HCT116 (cell line): ENCODE measurements around the gene MPZL2. TPM values are rescaled to one million over a fixed set of nuclear protein-coding genes. Genes with fewer than 3 reads are reported as not detected.

Experiments used
- ATAC-seq: fragments of 200-7000 bp; cut with Tn5 transposase; 2 replicates; pipeline ENCODE4 v1.9.1; 2020; ENCODE audit warnings: mild to moderate bottlenecking, moderate library complexity
- BruUV-seq: library from RNA; stranded (reverse); fragments of 400-500 nt; replicated peaks from 2 replicates; lab custom pipeline; 2021; lab: Mats Ljungman, UMichigan
- CTCF ChIA-PET: fragments of 300-600 bp; sonication (Branson Sonifier 250); formaldehyde crosslinking; loops from one replicate; lab custom pipeline; 2021; ENCODE audit warnings: antibody characterized with exemption; lab: Charles Lee
- POLR2A ChIA-PET: fragments of 300-600, 350-600 bp; sonication (Branson Sonifier 250); formaldehyde crosslinking; loops from one replicate; lab custom pipeline; 2021; ENCODE audit warnings: antibody characterized with exemption; lab: Charles Lee
- RAD21 ChIA-PET, 2 experiments: fragments of 300-600 bp; sonication (Branson Sonifier 250); formaldehyde crosslinking; loops; one replicate each; lab custom pipeline; 2023; ENCODE audit warnings: low total read pairs in 2 of 2; ENCODE audit not compliant: uncharacterized antibody in 2 of 2, unreplicated experiment in 2 of 2, low non-redundant PET in 1 of 2; lab: Charles Lee
- DNase-seq: peaks from one replicate; pipeline ENCODE4 v3.0.0-alpha.2; 2010; ENCODE audit warnings: low read depth, low spot score
- H2AFZ ChIP-seq: fragments of 200-600 bp; shearing (Covaris generic), sonication (generic); 2 replicates; pipeline ENCODE4 v1.6.1; 2017; ENCODE audit warnings: low read depth, mixed run types, mixed read lengths, antibody characterized with exemption, low read length; ENCODE audit not compliant: poor library complexity, severe bottlenecking
- H3K27ac ChIP-seq: 2 replicates; pipeline ENCODE4 v1.5.1; 2012; ENCODE audit warnings: low read depth, low read length
- H3K27me3 ChIP-seq: fragments of 200-600 bp; sonication (generic); 2 replicates; pipeline ENCODE4 v1.6.1; 2016; ENCODE audit warnings: mixed run types, low read length, mixed read lengths; ENCODE audit not compliant: insufficient read depth
- H3K36me3 ChIP-seq, 2 experiments: fragments of 200-500 bp in 1 of 2; fragments of 200-600 bp in 1 of 2; sonication (Bioruptor generic) in 1 of 2; sonication (generic) in 1 of 2; 2 replicates each; pipeline versions ENCODE4 v1.5.1 to v1.6.1; 2014 to 2016; ENCODE audit warnings: low read length in 2 of 2, inconsistent platforms in 1 of 2, mixed read lengths in 1 of 2, mixed run types in 1 of 2; ENCODE audit not compliant: insufficient read depth in 2 of 2, control insufficient read depth in 1 of 2
- H3K4me1 ChIP-seq, 2 experiments: fragments of 200-600 bp in 1 of 2; sonication (generic) in 1 of 2; 2 replicates each; pipeline versions ENCODE4 v1.5.1 to v1.6.1; 2012 to 2017; ENCODE audit warnings: low read length in 2 of 2, inconsistent platforms in 1 of 2, mild to moderate bottlenecking in 1 of 2, mixed read lengths in 1 of 2, mixed run types in 1 of 2, moderate library complexity in 1 of 2; ENCODE audit not compliant: insufficient read depth in 2 of 2, control insufficient read depth in 1 of 2
- H3K4me2 ChIP-seq: fragments of 200-600 bp; sonication (generic); 2 replicates; pipeline ENCODE4 v1.6.1; 2017; ENCODE audit warnings: mixed run types, low read length, mixed read lengths
- H3K4me3 ChIP-seq, 2 experiments: fragments of 200-600 bp in 1 of 2; sonication (generic) in 1 of 2; replicated peaks in 1 of 2; 2 replicates each; pipeline ENCODE4 v1.5.1; 2011 to 2016; ENCODE audit warnings: low read length in 2 of 2, control low read depth in 1 of 2, low read depth in 1 of 2, mild to moderate bottlenecking in 1 of 2, mixed read lengths in 1 of 2, mixed run types in 1 of 2
- H3K79me2 ChIP-seq: fragments of 200-600 bp; sonication (generic); 2 replicates; pipeline ENCODE4 v1.6.1; 2017; ENCODE audit warnings: mild to moderate bottlenecking, mixed run types, low read length, moderate library complexity, mixed read lengths; ENCODE audit not compliant: insufficient read depth
- H3K9ac ChIP-seq: fragments of 200-600 bp; sonication (generic); 2 replicates; pipeline ENCODE4 v1.6.1; 2016; ENCODE audit warnings: low read length, mixed read lengths
- H3K9me2 ChIP-seq: fragments of 200-600 bp; sonication (generic), shearing (Covaris generic); 2 replicates; pipeline ENCODE4 v1.6.1; 2017; ENCODE audit warnings: mixed run types, mild to moderate bottlenecking, moderate library complexity; ENCODE audit not compliant: insufficient read depth
- H3K9me3 ChIP-seq, 2 experiments: fragments of 200-500 bp in 1 of 2; fragments of 200-600 bp in 1 of 2; sonication (Bioruptor generic) in 1 of 2; sonication (generic) in 1 of 2; 2 replicates each; pipeline ENCODE4 v1.6.1; 2014 to 2017; ENCODE audit warnings: low read length in 2 of 2, mixed read lengths in 2 of 2, inconsistent platforms in 1 of 2, low read depth in 1 of 2, mild to moderate bottlenecking in 1 of 2, mixed run types in 1 of 2, moderate library complexity in 1 of 2; ENCODE audit not compliant: control insufficient read depth in 1 of 2, insufficient read depth in 1 of 2
- H4K20me1 ChIP-seq: fragments of 200-600 bp; sonication (generic), shearing (Covaris generic); 2 replicates; pipeline ENCODE4 v1.6.1; 2017; ENCODE audit warnings: mixed run types, mild to moderate bottlenecking, moderate library complexity; ENCODE audit not compliant: insufficient read depth
- CBX3 ChIP-seq: IDR thresholded peaks from 2 replicates; pipeline ENCODE4 v1.6.1; 2012; ENCODE audit warnings: low read depth
- CEBPB ChIP-seq: IDR thresholded peaks from 2 replicates; pipeline ENCODE4 v1.6.1; 2012; ENCODE audit warnings: low read depth
- EGR1 ChIP-seq: IDR thresholded peaks from 2 replicates; pipeline ENCODE4 v1.6.1; 2012; ENCODE audit warnings: low read depth
- ELF1 ChIP-seq: IDR thresholded peaks from 2 replicates; pipeline ENCODE4 v1.6.1; 2012; ENCODE audit warnings: low read depth, borderline replicate concordance
- EZH2 ChIP-seq: fragments of 200-600 bp; sonication (generic); IDR thresholded peaks from 2 replicates; pipeline ENCODE4 v1.6.1; 2017; ENCODE audit warnings: antibody characterized with exemption, mixed run types
- EZH2phosphoT487 ChIP-seq: fragments of 200-600 bp; IDR thresholded peaks from 2 replicates; pipeline ENCODE4 v1.6.1; 2018; ENCODE audit warnings: antibody characterized with exemption, borderline replicate concordance
- FOSL1 ChIP-seq: IDR thresholded peaks from 2 replicates; pipeline ENCODE4 v1.6.1; 2012; ENCODE audit warnings: low read depth
- JUND ChIP-seq: IDR thresholded peaks from 2 replicates; pipeline ENCODE4 v1.6.1; 2012
- POLR2A ChIP-seq: IDR thresholded peaks from 2 replicates; pipeline ENCODE4 v1.7.0; 2011; ENCODE audit warnings: borderline replicate concordance; ENCODE audit not compliant: insufficient read depth, insufficient read length; ENCODE audit errors: extremely low read depth
- POLR2AphosphoS5 ChIP-seq: IDR thresholded peaks from 2 replicates; pipeline ENCODE4 v1.6.1; 2011; ENCODE audit warnings: mild to moderate bottlenecking, low read depth, low read length, moderate library complexity
- RAD21 ChIP-seq: IDR thresholded peaks from 2 replicates; pipeline ENCODE4 v1.6.1; 2012; ENCODE audit warnings: low read depth, mild to moderate bottlenecking
- SIN3A ChIP-seq: IDR thresholded peaks from 2 replicates; pipeline ENCODE4 v1.6.1; 2012; ENCODE audit warnings: low read depth
- SP1 ChIP-seq: IDR thresholded peaks from 2 replicates; pipeline ENCODE4 v1.6.1; 2012; ENCODE audit warnings: low read depth
- SRF ChIP-seq: IDR thresholded peaks from 2 replicates; pipeline ENCODE4 v1.6.1; 2012; ENCODE audit warnings: low read depth
- TCF7L2 ChIP-seq: IDR thresholded peaks from 2 replicates; pipeline ENCODE4 v1.7.0; 2011; ENCODE audit warnings: borderline replicate concordance, inconsistent platforms; ENCODE audit not compliant: insufficient read depth, insufficient read length; ENCODE audit errors: extremely low read depth
- ZBTB33 ChIP-seq: IDR thresholded peaks from 2 replicates; pipeline ENCODE4 v1.6.1; 2011; ENCODE audit warnings: mild to moderate bottlenecking, low read length, moderate library complexity; ENCODE audit not compliant: insufficient replicate concordance; ENCODE audit errors: extremely low read depth
- ZNF274 ChIP-seq: fragments of 200-500 bp; sonication (Bioruptor generic); IDR thresholded peaks from 2 replicates; pipeline ENCODE4 v1.6.1; 2014; ENCODE audit warnings: mild to moderate bottlenecking, low read depth, low read length, inconsistent platforms
- intact Hi-C: fragments of 100-400 bp; cut with micrococcal nuclease; formaldehyde crosslinking; loops from 2 replicates; pipeline ENCODE4 v1.10.0; 2022
- total RNA-seq: library from RNA; stranded (reverse); gene quantifications from one replicate; pipeline ENCODE4 v1.2.1, GENCODE V29; 2021; ENCODE audit not compliant: unreplicated experiment
- TF ChIP-seq, protein P1 (sequence below): IDR thresholded peaks from 2 replicates; pipeline ENCODE4 v1.6.1; 2012
- TF ChIP-seq, protein P2 (sequence below), 3 experiments: fragments of 200-600 bp in 1 of 3; sonication (generic) in 1 of 3; IDR thresholded peaks in 2 of 3; conservative IDR thresholded peaks in 1 of 3; 2 replicates each; pipeline ENCODE4 v1.5.1; 2012 to 2017; ENCODE audit warnings: low read depth in 2 of 3, low read length in 2 of 3, antibody characterized with exemption in 1 of 3, borderline replicate concordance in 1 of 3, control low read depth in 1 of 3, mild to moderate bottlenecking in 1 of 3, mixed read lengths in 1 of 3, mixed run types in 1 of 3, moderate library complexity in 1 of 3; ENCODE audit not compliant: insufficient read depth in 1 of 3

Gene MPZL2
- total RNA-seq, 1 experiment from 2014 or later: 16.8 TPM

DNA sequence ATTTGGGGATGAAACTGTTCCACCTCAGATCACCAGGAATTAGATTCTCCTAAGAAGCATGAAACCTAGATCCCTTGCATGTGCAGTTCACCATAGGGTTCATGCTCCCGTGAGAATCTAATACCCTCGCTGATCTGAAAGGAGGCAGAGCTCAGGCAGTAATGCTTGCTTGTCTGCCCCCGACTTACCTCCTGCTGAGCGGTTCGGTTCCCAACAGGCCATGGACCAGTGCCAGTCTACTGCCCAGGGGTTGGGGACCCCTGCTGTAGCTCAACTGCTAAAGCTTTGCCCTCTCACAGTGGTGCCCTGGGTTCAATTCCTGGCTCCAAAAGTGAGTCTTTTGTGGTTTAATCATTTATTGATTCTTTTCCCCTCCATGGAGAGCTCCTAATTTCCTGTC is 42.7 kb downstream of the MPZL2 start:
- no peak overlapping the region for H3K4me2 ChIP-seq
- RAD21 ChIA-PET: no interaction called here
- H3K4me3 ChIP-seq: no peak overlapping the region
- CTCF ChIA-PET: no interaction called here
- H3K4me1 ChIP-seq: no peaks in the 10 kb centered on the region
- H3K9me2 ChIP-seq: no peaks in the 10 kb centered on the region
- ATAC-seq (no peak), DNase-seq (no peak)
- no peaks in the 10 kb centered on the region; the same call in 1 of the 2 replicates for H3K27me3 ChIP-seq
- H3K9ac ChIP-seq: no peak overlapping the region
- no peak overlapping the region for H2AFZ ChIP-seq
- H4K20me1 ChIP-seq: no peaks in the 10 kb centered on the region
- H3K9me3 ChIP-seq: no peaks in the 10 kb centered on the region
- no peak overlapping the region for H3K27ac ChIP-seq
- H3K36me3 ChIP-seq: no peaks in the 10 kb centered on the region
- no TSS peak for BruUV-seq
- intact Hi-C loops: no loop called here
- POLR2A ChIA-PET: no interaction called here
- no peak for TF ChIP-seq SRF
- TF ChIP-seq JUND: no peak
- TF ChIP-seq FOSL1: no peak
- no peak for TF ChIP-seq CBX3
- TF ChIP-seq POLR2AphosphoS5: no peak
- TF ChIP-seq EGR1: no peak
- no peak for TF ChIP-seq CEBPB
- TF ChIP-seq SP1: no peak
- TF ChIP-seq EZH2phosphoT487: no peak
- no peak for TF ChIP-seq SIN3A
- no peak for TF ChIP-seq ZBTB33
- no peak for TF ChIP-seq ELF1
- TF ChIP-seq RAD21: no peak
- TF ChIP-seq, protein P1, sequence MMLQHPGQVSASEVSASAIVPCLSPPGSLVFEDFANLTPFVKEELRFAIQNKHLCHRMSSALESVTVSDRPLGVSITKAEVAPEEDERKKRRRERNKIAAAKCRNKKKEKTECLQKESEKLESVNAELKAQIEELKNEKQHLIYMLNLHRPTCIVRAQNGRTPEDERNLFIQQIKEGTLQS: no peak
- TF ChIP-seq EZH2: no peak
- no peak for TF ChIP-seq TCF7L2
- no peak for TF ChIP-seq POLR2A
- TF ChIP-seq ZNF274: no peak
- TF ChIP-seq, protein P2, sequence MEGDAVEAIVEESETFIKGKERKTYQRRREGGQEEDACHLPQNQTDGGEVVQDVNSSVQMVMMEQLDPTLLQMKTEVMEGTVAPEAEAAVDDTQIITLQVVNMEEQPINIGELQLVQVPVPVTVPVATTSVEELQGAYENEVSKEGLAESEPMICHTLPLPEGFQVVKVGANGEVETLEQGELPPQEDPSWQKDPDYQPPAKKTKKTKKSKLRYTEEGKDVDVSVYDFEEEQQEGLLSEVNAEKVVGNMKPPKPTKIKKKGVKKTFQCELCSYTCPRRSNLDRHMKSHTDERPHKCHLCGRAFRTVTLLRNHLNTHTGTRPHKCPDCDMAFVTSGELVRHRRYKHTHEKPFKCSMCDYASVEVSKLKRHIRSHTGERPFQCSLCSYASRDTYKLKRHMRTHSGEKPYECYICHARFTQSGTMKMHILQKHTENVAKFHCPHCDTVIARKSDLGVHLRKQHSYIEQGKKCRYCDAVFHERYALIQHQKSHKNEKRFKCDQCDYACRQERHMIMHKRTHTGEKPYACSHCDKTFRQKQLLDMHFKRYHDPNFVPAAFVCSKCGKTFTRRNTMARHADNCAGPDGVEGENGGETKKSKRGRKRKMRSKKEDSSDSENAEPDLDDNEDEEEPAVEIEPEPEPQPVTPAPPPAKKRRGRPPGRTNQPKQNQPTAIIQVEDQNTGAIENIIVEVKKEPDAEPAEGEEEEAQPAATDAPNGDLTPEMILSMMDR (IDR thresholded peaks at IDR 0.05 in 2 of 3, conservative IDR thresholded peaks at IDR 0.05 in 1 of 3; ENCODE audit: borderline replicate concordance in 1 of 3, insufficient read depth in 1 of 3, low read depth in 2 of 3, low read length in 2 of 3): no peak
- no peaks in the 10 kb centered on the region for H3K79me2 ChIP-seq
